HG02610 (cell line): Measurements from ENCODE around the gene NUAK2.

ENCODE experiments used
- ATAC-seq: cut with Tn5 transposase; IDR thresholded peaks from one replicate; pipeline ENCODE4 v1.9.1; 2021; ENCODE audit warnings: mild to moderate bottlenecking, moderate library complexity; ENCODE audit not compliant: unreplicated experiment

NUAK2 gene

DNA sequence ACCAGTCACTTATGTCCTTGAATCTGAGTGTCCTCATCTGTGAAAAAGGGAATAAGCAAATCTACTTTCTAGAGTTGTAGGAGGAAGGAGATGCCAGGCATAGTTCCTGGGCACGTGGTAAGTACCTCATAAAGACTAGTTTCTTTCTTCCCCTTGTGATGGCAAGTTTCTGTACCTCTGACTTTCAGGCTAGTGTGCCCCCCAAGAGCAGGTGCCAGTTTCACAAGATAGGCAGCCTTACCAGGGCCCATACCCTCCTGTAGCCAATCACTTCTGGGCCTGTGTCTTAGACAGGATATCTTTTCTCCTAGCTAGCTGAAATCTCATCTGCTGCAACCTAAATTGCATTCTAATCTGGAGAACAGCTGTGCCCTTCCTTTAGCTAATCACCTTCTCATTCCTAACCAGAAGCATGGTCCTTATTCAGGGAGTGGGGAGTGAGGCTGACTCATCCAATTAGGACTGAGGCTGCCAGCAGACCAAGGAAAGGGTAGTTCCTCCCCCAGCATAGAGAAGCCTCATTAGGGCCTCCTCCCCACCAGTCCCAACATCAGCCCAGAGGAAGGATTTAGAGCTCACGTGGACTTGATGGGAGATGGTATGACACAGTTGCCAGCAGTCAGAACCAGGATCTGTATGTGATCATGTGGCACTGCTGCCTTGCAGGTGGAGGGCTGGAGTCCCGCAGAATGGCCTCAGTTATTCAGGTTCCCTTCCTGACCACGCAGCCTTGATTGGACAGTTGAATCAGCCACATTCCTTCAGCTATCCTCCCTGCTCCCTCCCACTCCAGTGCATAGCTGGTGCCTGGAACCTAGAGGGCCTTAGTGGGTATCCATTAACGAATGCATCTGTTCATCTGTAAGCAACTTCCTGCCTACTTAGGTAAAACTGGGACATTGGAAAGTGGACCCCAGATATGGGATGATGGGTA, 27.3 kb upstream of the NUAK2 start:
- no peak for ATAC-seq

- ATAC-seq: no peak
Measured at GRCh38 chr1:205346956-205347574, 25.5 kb upstream of the NUAK2 start.

GRCh38 chr1:205345761-205346160, 24.2 kb upstream of the NUAK2 start:
- no peak for ATAC-seq

GRCh38 chr1:205344066-205344928, 22.8 kb upstream of the NUAK2 start:
- ATAC-seq: no peak

GRCh38 chr1:205343431-205344065, 22.0 kb upstream of the NUAK2 start:
- no peak for ATAC-seq

GRCh38 chr1:205342986-205343385, 21.4 kb upstream of the NUAK2 start:
- no peak for ATAC-seq

GRCh38 chr1:205340676-205341075, 19.1 kb upstream of the NUAK2 start:
- ATAC-seq: no peak

DNA sequence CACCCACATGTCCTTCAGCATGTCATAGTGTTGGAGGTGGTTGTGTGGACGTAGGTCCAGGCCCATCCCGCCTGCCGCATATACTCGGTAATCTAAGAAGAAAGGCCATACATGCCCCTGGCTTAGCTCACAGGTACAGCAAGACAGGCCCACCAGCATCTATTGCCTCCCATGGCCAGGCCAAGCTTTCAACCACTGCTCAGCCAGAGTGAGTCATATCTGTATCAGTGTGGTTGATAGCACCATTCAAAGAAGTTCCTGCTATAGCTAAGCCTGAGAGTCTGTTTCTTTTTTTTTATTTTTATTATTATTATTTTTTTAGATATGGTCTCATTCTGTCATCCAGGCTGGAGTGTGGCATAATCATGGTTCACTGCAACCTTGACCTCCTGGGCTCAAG, 18.2 kb upstream of the NUAK2 start:
- peak; percentile 85 for ATAC-seq

DNA sequence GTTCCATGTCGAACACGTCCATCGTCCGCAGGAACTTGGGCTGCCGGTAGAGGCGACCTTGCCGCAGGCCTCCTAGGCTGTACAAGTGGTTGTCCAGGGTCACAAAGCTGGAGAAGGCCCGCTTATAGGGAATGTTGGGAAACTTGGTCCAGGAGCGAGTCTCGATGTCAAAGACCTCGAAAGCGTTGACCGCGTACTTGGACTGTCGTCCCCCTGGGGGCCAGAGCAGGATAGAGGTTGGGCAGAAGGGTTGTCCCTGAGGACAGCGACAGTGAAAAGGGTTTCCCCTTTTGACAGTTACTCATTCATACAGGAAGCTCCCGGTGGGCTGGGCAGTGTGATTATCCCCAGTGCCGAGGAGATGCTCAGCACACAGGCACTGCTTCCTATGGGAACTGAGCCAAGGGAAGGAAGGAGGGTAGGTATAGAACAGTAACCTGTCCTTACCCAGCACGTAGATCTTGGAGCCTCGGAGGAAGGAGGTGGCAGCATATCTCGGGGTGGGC, 17.7 kb upstream of the NUAK2 start:
- ATAC-seq: no peak

GRCh38 chr1:205338011-205338410, 16.5 kb upstream of the NUAK2 start:
- ATAC-seq: no peak

DNA sequence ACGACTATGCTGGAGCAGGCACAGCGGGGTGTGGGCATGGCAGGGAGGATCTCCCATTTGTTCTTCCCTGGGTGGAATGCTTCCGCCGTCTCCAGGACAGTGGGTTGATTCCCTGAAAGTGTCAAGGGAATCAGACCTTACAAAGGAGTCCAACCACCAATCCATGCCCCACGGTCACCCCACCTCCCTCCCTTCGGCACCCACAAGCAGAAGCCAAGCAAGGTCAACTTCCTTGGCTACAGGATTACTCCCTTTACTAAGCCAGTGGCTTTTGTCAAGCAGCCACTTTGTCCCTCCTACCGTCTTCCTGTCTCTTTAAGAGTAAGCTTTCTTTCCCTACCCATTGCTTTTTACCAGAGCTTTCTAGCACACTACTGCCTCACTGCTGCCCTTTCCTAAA, 15.9 kb upstream of the NUAK2 start:
- no peak for ATAC-seq

DNA sequence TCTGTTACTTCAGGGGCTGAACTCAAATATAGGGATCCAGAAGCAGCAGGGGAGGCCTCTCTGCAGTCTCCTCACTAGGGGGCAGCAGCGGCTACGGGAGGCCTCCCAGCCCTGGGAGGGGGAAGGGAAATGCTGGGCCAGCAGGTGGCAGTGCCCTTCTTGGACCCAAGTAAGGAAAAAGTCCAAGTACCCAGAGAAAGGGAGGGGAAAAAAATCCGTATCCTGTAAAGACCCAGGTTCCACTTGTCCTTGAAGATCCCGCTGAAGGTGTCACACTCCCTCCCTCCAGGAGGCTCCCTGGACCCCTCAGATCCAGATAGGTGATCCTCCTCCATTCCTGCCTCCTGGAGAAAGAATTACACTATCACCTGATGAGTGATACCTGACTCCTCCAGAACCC, 14.1 kb upstream of the NUAK2 start:
- no peak for ATAC-seq

- no peak for ATAC-seq
Measured at GRCh38 chr1:205332015-205332791, 10.7 kb upstream of the NUAK2 start.

DNA sequence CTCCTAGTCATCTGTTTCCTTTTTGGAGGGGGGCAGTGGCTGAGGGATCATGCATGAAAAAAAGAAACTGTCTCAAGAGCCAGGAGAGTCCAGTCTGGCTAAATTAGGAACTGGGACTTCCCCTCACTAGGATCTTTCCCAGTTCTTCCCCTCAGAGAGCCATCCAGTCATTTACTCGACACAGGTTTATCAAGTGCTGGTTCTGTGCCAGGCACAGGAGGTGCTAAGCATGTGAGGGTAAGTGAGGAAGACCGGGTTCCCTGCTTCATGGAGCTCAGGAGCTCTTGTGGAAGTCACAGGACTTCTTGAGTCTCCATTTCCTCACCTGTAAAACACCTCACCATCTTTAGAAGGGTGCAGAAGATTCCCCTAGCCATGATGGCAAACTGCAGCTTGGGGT, 8.6 kb upstream of the NUAK2 start:
- no peak for ATAC-seq

DNA sequence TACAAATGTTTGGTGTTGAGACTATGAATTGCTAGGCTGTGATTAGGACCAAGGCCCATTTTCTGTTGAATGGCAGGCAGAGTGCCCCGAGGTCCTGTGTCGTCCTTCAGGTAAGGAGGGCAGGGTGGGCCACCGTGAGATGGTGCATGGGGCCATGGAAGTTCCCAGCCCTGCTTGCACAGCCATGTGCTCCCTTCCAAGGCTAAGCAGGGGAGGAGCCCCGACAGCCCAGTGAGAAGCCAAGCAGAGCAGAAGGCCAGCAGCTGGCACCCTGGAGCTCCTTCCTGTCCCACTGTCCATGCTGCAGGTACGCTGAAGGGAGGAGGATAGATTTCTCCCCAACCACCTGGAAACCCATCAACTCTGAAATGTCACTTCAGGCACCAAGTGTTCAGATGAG, 8.2 kb upstream of the NUAK2 start:
- no peak for ATAC-seq

- no peak for ATAC-seq
Measured at GRCh38 chr1:205328476-205328875, 6.9 kb upstream of the NUAK2 start.

- ATAC-seq: no peak
Measured at GRCh38 chr1:205326812-205327466, 5.4 kb upstream of the NUAK2 start.

DNA sequence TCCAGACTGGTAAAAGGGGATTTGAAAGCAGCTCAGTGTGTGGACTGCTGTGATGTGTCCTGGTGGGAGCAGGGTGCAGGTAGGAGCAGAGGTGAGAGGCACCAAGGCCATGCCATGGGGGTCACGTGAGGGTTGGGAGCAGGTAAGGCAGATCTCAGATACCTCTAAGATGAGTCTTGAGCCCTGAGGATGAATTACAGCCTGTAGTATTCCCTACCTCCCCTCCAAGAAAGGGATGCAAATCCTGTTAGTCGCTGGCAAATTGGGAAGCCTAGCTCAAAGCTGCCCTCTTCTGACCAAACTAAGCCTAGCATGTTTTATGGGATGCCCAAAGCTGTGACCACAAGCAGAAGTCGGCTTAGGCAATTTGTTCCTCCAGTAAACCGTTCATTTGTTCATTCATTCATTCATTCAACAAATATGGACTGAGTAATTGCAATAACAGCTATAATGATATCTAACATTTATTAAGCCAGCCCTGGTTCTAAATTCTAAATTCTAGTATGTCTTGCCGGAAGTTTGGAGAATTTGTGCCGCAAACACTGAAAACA, 3.9 kb upstream of the NUAK2 start:
- ATAC-seq: no peak

GRCh38 chr1:205324781-205325180, 3.2 kb upstream of the NUAK2 start:
- no peak for ATAC-seq
